Epithelial cell of proximal tubule (primary cell): Measurements from ENCODE around the gene SRR. TPM values are rescaled to one million over a fixed set of nuclear protein-coding genes. Genes with fewer than 3 reads are reported as not detected.

Source experiments
- DNase-seq: peaks from one replicate; pipeline ENCODE4 v3.0.0-alpha.2; 2011; ENCODE audit warnings: low read depth
- H3K4me3 ChIP-seq: 2 replicates; pipeline ENCODE4 v1.5.1; 2011; ENCODE audit warnings: low read depth, mild to moderate bottlenecking, low read length
- total RNA-seq: library from RNA; depleted of rRNA; stranded (reverse); fragments of >200 nt; gene quantifications from 2 replicates; pipeline ENCODE4 v1.2.3, GENCODE V29; 2015
- TF ChIP-seq, protein P1 (sequence below): conservative IDR thresholded peaks from 2 replicates; pipeline ENCODE4 v1.5.1; 2012; ENCODE audit warnings: low read depth, mild to moderate bottlenecking, low read length

The SRR gene
- total RNA-seq, 1 donor from 2014 or later: 2.5 TPM

DNA sequence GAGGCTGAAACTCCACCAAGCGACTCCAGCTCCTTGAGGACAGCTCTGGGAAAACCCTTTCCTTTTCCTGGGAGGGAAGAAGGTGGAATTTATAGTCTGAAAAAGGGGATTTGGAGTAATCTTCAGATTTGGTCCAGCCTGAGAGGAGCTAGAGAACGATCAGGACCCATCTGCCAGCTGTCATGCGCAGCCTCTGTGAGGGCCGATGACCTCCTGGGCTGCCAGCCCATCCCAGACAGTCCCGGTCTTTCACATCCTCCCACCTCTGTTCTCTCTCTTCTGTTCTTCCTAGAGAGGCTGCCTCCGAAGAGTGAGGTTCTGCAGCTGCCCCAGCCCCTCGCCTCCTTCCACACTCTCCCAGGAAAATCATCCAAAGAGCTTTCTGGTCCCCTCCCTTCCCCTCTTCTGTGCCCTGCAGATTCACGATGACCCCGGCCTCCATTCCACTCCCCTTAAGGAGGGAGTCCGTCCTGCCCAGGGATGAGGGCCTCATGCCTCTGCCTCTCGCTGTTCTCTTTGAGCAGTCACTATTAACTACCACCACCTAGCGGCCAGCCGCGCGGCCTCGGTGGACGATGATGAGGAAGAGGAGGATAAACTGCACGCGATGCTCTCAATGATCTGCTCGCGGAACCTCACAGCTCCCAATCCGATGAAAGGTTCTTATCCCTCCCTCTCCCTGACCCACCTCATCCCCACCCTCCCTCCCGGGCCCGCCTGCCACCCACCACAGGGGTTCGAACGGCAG, 63.2 kb downstream of the SRR start:
- TF ChIP-seq, protein P1, sequence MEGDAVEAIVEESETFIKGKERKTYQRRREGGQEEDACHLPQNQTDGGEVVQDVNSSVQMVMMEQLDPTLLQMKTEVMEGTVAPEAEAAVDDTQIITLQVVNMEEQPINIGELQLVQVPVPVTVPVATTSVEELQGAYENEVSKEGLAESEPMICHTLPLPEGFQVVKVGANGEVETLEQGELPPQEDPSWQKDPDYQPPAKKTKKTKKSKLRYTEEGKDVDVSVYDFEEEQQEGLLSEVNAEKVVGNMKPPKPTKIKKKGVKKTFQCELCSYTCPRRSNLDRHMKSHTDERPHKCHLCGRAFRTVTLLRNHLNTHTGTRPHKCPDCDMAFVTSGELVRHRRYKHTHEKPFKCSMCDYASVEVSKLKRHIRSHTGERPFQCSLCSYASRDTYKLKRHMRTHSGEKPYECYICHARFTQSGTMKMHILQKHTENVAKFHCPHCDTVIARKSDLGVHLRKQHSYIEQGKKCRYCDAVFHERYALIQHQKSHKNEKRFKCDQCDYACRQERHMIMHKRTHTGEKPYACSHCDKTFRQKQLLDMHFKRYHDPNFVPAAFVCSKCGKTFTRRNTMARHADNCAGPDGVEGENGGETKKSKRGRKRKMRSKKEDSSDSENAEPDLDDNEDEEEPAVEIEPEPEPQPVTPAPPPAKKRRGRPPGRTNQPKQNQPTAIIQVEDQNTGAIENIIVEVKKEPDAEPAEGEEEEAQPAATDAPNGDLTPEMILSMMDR: no peak

DNA sequence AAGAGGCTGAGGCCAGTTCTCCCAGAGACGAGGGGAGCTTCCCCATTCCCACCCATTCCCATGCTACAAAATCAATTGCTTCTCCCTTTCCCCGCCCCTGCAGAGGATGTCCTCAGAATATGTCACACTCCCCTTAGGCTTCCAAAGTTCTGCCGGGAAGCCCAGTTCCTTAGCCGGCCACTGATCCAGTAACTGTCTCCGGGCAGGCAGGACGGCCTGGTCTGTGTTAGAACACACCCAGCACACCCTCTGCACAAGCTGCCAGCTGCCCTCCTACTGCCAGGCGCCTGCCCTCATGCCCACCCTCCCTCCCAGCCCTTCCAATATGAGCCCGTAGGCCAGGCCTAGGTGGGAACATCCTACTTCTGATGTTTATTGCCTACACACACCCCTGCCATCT, 64.6 kb downstream of the SRR start:
- TF ChIP-seq, protein P1: no peak
- no peak for DNase-seq

More for the DNA sequence above, 63.2 kb downstream of the SRR start:
- no peak overlapping the region for H3K4me3 ChIP-seq
- no peak for DNase-seq

DNA sequence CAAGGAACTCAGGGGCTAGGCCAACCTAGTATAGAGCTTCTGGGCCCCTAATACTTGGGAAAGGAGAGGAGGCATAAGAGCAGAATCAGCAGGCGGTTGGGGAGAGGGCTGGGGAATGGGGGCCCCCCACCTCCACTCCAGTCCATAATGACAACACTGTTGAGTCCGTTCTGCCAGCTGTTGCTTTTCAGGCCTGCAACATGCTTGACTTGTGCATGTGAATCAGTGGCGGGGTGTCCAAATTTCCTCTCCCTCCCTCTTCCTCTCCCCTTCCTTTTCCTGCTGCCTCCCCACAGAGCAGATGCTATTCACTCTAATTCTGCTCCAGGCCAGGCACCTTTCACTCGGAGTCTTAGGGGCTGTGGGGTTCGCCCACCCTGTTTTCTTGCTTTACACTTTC, 65.3 kb downstream of the SRR start:
- DNase-seq: no peak
- H3K4me3 ChIP-seq: no peak overlapping the region
- TF ChIP-seq, protein P1: no peak

More for the DNA sequence above, 64.6 kb downstream of the SRR start:
- no peak overlapping the region for H3K4me3 ChIP-seq

DNA sequence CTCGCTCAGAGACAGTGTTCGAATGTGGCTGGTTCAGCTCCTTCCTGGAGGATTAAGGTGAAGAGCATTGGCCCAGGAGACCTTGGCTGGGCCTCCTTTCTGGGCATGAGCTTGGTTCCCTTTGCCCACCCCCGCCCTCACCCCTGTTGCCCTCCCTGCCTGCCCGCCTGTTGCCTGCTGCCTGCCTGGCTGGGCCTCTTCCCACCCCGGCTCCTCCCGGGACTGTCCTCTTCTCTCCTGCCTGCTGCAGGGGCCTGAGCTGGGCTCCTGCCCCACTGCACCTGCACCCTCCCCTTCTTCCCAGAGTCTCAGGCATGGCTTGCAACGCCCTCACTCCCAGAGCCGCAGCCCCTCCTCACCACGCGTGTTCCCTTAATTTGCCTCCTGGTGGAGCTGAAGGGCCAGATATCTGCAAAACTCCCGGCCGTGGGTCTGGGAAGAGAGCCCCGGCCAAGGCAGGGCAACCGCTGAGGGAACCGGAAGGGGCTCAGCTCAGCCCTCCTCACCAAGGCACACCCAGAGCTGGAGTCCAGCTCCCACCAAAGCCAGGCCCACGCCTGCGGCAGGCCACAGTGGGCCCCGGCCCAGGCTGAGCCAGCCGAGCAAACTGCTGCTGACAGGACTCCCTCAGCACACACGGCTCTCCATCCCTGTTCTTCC, 65.9 kb downstream of the SRR start:
- DNase-seq: no peak
- TF ChIP-seq, protein P1: peak; percentile 5
- no peak overlapping the region for H3K4me3 ChIP-seq

DNA sequence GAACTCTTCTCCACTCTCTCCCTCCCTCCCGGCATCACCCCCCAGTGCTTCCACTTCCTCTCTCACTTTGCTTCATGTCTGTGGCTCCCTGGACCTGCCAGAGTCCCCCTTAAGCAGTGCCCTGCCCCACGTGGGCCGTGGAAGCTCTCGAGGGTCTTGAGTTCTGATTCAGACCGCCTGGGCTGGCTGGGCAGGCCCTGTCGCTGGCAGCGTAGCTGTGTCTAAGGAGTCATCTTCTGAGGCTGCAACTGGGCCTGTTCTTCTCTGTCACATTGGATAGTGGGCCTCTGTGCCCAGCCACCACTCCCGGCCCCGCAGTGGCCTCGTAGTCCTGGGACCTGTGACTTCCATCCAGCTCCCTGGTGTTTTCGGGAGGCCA, 66.5 kb downstream of the SRR start:
- DNase-seq: no peak
- H3K4me3 ChIP-seq: no peak overlapping the region
- TF ChIP-seq, protein P1: no peak

DNA sequence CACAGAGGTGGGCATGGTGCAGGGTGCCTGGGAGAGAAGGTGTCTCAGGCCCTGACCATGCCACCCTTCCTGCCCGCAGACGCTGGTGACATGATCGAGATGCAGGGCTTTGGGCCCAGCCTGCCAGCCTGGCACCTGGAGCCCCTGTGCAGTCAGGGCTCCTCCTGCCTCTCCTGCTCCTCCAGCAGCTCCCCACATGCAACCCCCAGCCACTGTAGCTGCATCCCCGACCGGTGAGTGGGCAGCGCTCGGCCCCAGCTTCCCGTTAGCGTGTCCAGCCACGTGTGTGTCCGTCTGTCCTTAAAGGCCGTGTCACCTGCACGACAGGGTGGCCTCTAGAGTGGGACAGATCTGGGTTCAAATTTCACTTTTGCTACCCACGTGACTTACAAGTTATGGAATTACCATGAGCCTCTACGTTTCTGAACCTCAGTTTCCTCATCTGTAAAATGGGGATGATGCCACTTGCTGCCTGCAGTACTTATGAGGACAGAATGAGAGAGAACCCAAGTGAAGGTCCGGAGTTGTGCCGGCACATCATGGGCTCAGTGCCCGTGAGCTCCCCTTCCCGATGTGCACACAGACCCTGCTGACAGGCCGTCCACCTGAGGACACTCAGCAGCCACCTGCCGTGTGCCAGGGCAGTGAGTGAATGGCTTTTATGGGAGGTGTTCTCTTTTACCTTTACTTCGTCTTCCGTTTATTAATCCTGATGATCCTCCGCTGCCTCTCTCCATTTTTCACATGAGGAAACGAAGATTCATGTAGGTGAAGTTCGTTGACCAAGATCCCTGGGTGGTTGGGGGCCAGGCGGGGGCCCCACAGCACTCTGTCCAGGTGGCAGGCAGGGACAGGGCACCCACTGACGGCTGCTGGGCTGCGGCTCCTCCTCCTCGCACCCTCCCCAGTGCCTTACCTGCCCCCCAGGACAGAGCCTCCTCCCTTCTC, 67.7 kb downstream of the SRR start:
- H3K4me3 ChIP-seq: no peak overlapping the region
- TF ChIP-seq, protein P1: no peak
- no peak for DNase-seq
